HEK293T (cell line): ENCODE data around the gene SMR3B.

Experiments used
- CTCF ChIA-PET: fragments of 350-600 bp; formaldehyde crosslinking; extraction: SDS; loops from one replicate; lab custom pipeline; 2021; ENCODE audit warnings: antibody characterized with exemption, inconsistent platforms; lab: Yijun Ruan, JAX
- POLR2A ChIA-PET: fragments of 350-600 bp; formaldehyde crosslinking; extraction: SDS; loops from one replicate; lab custom pipeline; 2020; ENCODE audit warnings: antibody characterized with exemption, inconsistent platforms; lab: Yijun Ruan, JAX
- DNase-seq: peaks from one replicate; pipeline ENCODE4 v3.0.0; 2012; ENCODE audit warnings: mixed read lengths; ENCODE audit errors: extremely low spot score
- ARNT ChIP-seq: fragments of 450-650 bp; IDR thresholded peaks from 2 replicates; pipeline ENCODE4 v1.6.1; 2017; ENCODE audit warnings: mild to moderate bottlenecking
- BHLHE40 ChIP-seq: fragments of 450-650 bp; IDR thresholded peaks from 2 replicates; pipeline ENCODE4 v1.6.1; 2016; ENCODE audit warnings: mild to moderate bottlenecking, moderate library complexity, borderline replicate concordance
- CTBP1 ChIP-seq: fragments of 450-650 bp; IDR thresholded peaks from 2 replicates; pipeline ENCODE4 v1.6.1; 2016; ENCODE audit warnings: borderline replicate concordance
- ELF4 ChIP-seq: fragments of 450-650 bp; IDR thresholded peaks from 2 replicates; pipeline ENCODE4 v1.6.1; 2017; ENCODE audit warnings: antibody characterized with exemption
- FOXA1 ChIP-seq: fragments of 450-650 bp; IDR thresholded peaks from 2 replicates; pipeline ENCODE4 v1.6.1; 2016; ENCODE audit warnings: mild to moderate bottlenecking
- FOXK2 ChIP-seq: fragments of 450-650 bp; IDR thresholded peaks from 2 replicates; pipeline ENCODE4 v1.6.1; 2016; ENCODE audit warnings: mild to moderate bottlenecking
- FOXM1 ChIP-seq: fragments of 450-650 bp; IDR thresholded peaks from 2 replicates; pipeline ENCODE4 v1.6.1; 2017; ENCODE audit warnings: mild to moderate bottlenecking, borderline replicate concordance
- HDGF ChIP-seq: fragments of 450-650 bp; IDR thresholded peaks from 2 replicates; pipeline ENCODE4 v1.6.1; 2017; ENCODE audit warnings: antibody characterized with exemption, borderline replicate concordance
- L3MBTL2 ChIP-seq: fragments of 450-650 bp; conservative IDR thresholded peaks from 2 replicates; pipeline ENCODE4 v1.6.1; 2016; ENCODE audit warnings: mild to moderate bottlenecking
- LEF1 ChIP-seq: fragments of 450-650 bp; IDR thresholded peaks from 2 replicates; pipeline ENCODE4 v1.6.1; 2017; ENCODE audit warnings: mild to moderate bottlenecking, borderline replicate concordance
- NFRKB ChIP-seq: fragments of 450-650 bp; IDR thresholded peaks from 2 replicates; pipeline ENCODE4 v1.6.1; 2016; ENCODE audit warnings: mild to moderate bottlenecking, moderate library complexity
- PKNOX1 ChIP-seq: fragments of 450-650 bp; IDR thresholded peaks from 2 replicates; pipeline ENCODE4 v1.6.1; 2016
- SP1 ChIP-seq: fragments of 450-650 bp; IDR thresholded peaks from 2 replicates; pipeline ENCODE4 v1.6.1; 2017
- SUZ12 ChIP-seq: fragments of 450-650 bp; IDR thresholded peaks from 2 replicates; pipeline ENCODE4 v1.6.1; 2016; ENCODE audit warnings: mild to moderate bottlenecking
- TARDBP ChIP-seq: fragments of 450-650 bp; IDR thresholded peaks from 2 replicates; pipeline ENCODE4 v1.6.1; 2016
- ZNF384 ChIP-seq: fragments of 450-650 bp; IDR thresholded peaks from 2 replicates; pipeline ENCODE4 v1.6.1; 2016

SMR3B gene

DNA sequence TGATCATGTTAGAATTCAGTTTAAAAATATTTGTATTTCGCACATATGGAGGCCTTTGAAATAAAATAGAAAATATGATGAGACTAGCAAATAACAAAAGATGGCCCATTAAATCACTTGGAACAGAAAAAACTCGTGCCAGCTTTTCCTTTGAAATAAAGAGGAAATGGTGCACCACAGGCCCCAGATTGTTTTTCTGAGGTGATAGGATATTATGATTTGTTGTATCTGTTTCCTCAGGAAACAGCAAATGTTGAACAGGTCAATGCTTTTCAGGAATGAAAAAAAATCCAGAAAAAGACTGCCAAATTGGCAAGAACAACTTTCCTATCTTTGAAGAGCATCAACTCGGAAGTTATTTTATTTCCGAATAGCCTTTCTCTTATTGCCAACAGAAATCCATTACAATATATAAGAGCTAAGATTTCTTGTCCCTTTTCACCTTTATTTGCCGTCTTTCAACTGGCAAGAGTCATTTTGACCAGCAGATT is at the start of gene SMR3B:
TSS of gene SMR3B (plus strand) at position 441 of the 491 bp plus-strand sequence. CDS start 1,380 bp downstream, outside the sequence.
- ChIA-PET POLR2A (no interaction called here), CTCF (interaction anchor here (0.6 kb wide), 1 partner anchor 15 kb away, joined by 3 read pairs; no protein-coding TSS in a partner anchor)
- no peak for DNase-seq
- no peak for TF ChIP-seq NFRKB
- no peak for TF ChIP-seq CTBP1
- no peak for TF ChIP-seq SUZ12
- TF ChIP-seq FOXA1, result no peak
- TF ChIP-seq LEF1, result no peak
- TF ChIP-seq FOXK2, result no peak
- no peak for TF ChIP-seq ARNT
- no peak for TF ChIP-seq SP1
- no peak for TF ChIP-seq PKNOX1
- TF ChIP-seq HDGF, result no peak
- no peak for TF ChIP-seq FOXM1
- no peak for TF ChIP-seq TARDBP
- TF ChIP-seq BHLHE40, result no peak
- TF ChIP-seq ZNF384, result no peak
- TF ChIP-seq ELF4, result no peak

DNA sequence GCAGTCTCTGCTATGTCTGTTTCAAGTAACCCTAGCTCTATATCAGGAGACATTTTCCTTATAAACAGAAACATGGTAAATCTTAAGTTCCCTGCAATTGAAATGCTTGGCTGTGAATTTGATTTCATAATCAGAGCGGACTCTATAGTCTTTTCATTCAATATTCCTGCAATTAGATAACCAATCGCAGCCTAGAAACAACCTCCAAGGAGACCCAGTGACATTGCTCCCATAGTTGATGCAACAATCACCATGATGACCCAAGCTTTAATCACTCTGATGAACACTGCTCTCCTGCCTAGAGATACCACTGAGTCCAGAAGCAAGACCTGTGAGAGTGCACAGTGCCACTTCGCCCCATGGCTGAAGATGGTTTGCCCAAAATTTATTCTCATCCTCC is 48.2 kb upstream of the SMR3B start, which contains the start of gene CABS1:
TSS of gene CABS1 (plus strand) at position 301 of the 400 bp plus-strand sequence. CDS start at position 360, 59 bp downstream.
- ChIA-PET POLR2A (no interaction called here), CTCF (no interaction called here)
- TF ChIP-seq NFRKB, result no peak
- no peak for TF ChIP-seq TARDBP
- TF ChIP-seq HDGF, result no peak
- TF ChIP-seq PKNOX1, result no peak
- no peak for TF ChIP-seq SP1
- TF ChIP-seq L3MBTL2, result no peak
- no peak for TF ChIP-seq SUZ12
- no peak for TF ChIP-seq ELF4
- no peak for TF ChIP-seq FOXA1
- no peak for TF ChIP-seq CTBP1
- TF ChIP-seq FOXM1, result no peak
- TF ChIP-seq BHLHE40, result no peak
- TF ChIP-seq ARNT, result no peak
- DNase-seq, result no peak

DNA sequence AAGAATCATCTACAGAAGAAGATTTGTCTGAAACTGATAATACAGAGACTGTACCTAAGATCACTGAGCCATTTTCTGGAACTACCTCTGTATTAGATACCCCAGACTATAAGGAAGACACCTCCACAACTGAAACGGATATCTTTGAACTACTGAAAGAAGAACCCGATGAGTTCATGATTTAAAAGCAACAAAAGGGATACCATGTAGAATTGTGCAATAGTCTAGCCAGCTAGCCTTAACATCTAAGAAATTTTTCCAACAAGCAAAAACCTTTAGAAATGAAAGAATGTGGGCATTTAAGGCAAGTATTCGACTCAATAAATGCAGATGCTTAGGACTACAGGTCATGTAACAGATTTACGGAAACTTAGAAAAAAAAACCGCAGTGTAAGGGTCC is 46.9 kb upstream of the SMR3B start:
- ChIA-PET CTCF (no interaction called here), POLR2A (no interaction called here)
- no peak for DNase-seq
- no peak for TF ChIP-seq TARDBP

DNA sequence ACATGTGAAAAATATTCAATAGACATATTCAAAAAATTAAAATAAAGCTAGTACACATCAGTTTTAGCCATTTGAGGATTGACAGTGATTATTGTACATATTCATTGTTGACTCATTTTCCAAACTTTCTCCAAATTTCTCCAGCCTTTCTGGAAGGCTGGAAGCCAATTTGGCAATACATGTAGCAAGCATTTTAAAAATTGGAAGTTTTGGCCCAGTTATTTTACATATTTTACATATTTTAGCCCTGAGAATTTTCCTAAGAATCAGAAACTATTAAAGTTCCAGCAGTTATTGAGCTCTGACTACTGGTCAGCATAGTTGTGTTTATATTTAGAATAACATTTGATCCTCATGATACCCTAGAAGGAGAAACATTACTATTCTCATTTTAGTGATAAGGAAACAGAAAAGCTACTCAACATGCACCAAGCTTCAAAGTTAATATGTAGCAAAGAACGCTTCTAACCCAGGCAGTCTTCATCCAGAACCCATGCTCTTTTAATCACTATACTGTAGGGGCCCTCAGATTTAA is 45.0 kb upstream of the SMR3B start:
- ChIA-PET POLR2A (no interaction called here), CTCF (no interaction called here)
- DNase-seq, result no peak
- no peak for TF ChIP-seq NFRKB
- no peak for TF ChIP-seq LEF1
- no peak for TF ChIP-seq L3MBTL2
- no peak for TF ChIP-seq TARDBP
- TF ChIP-seq PKNOX1, result no peak
- no peak for TF ChIP-seq ZNF384
- TF ChIP-seq FOXA1, result no peak
- no peak for TF ChIP-seq SUZ12
- TF ChIP-seq HDGF, result no peak
- no peak for TF ChIP-seq CTBP1
- TF ChIP-seq BHLHE40, result no peak
- TF ChIP-seq FOXK2, result no peak
- no peak for TF ChIP-seq ARNT
- no peak for TF ChIP-seq SP1

- no peak for DNase-seq
- TF ChIP-seq FOXM1, result no peak
- no peak for TF ChIP-seq CTBP1
- no peak for TF ChIP-seq ARNT
- no peak for TF ChIP-seq FOXA1
- no peak for TF ChIP-seq HDGF
- TF ChIP-seq LEF1, result no peak
- TF ChIP-seq ELF4, result no peak
- TF ChIP-seq FOXK2, result no peak
- TF ChIP-seq BHLHE40, result no peak
- TF ChIP-seq L3MBTL2, result no peak
- TF ChIP-seq TARDBP, result no peak
- no peak for TF ChIP-seq NFRKB
- CTCF ChIA-PET, result no interaction called here
- POLR2A ChIA-PET, result no interaction called here
Observed at GRCh38 chr4:70356185-70356584, 26.7 kb upstream of the SMR3B start.

- no peak for TF ChIP-seq CTBP1
- TF ChIP-seq SP1, result no peak
- TF ChIP-seq TARDBP, result no peak
- CTCF ChIA-PET, result no interaction called here
- no peak for DNase-seq
- POLR2A ChIA-PET, result no interaction called here
Observed at GRCh38 chr4:70359115-70359661, 23.7 kb upstream of the SMR3B start.
